Articular chondrocyte of knee joint (primary cell): ENCODE results near the gene CCDC15. TPM values are rescaled to one million over a fixed set of nuclear protein-coding genes. Genes with fewer than 3 reads are reported as not detected.

Experiments used
- total RNA-seq: library from RNA; depleted of rRNA; stranded (reverse); fragments of >200 nt; gene quantifications from 2 replicates; pipeline ENCODE4 v1.2.3, GENCODE V29; 2012

CCDC15 gene
- 2.2 and 3.4 TPM in 2 replicates for total RNA-seq

GRCh38 chr11:124953753-124954589 is at the start of gene CCDC15:
CCDC15 (plus strand) TSS chr11:124954202; CDS start chr11:124954733, 531 bp downstream.

GRCh38 chr11:124918950-124919349 is 35.1 kb upstream of the CCDC15 start, which contains the start of gene HEPN1:
HEPN1 (plus strand) TSS chr11:124919250.

GRCh38 chr11:124935548-124936514 is 18.2 kb upstream of the CCDC15 start, which contains the start of gene HEPACAM:
HEPACAM (minus strand) TSS chr11:124936047; CDS start chr11:124936006, 41 bp downstream.

GRCh38 chr11:125062931-125063428 is 109.0 kb downstream of the CCDC15 start, which contains the start of gene SLC37A2:
SLC37A2 (plus strand) TSS chr11:125063305; CDS start chr11:125063368, 63 bp downstream.

Other genes with a start within 250 kb of the CCDC15 start
- 0.39 and 0.65 TPM in 2 replicates for gene NRGN, start 214.3 kb upstream of the CCDC15 start, total RNA-seq
- not detected in 2 replicates for gene VSIG2, start 201.9 kb upstream of the CCDC15 start, total RNA-seq
- gene ESAM, start 191.9 kb upstream of the CCDC15 start, total RNA-seq: 0.13 and 0.54 TPM in 2 replicates
- 10.2 and 10.8 TPM in 2 replicates for gene MSANTD2, start 153.8 kb upstream of the CCDC15 start, total RNA-seq
- 4.4 and 4.9 TPM in 2 replicates for gene ROBO3, start 88.8 kb upstream of the CCDC15 start, total RNA-seq
- gene ROBO4, start 56.3 kb upstream of the CCDC15 start, total RNA-seq: 0.26 and 1.1 TPM in 2 replicates
- not detected in 2 replicates for gene HEPN1, start 35.0 kb upstream of the CCDC15 start, total RNA-seq
- gene HEPACAM, start 18.2 kb upstream of the CCDC15 start, total RNA-seq: not detected in 2 replicates
- 0.22 and 0.52 TPM in 2 replicates for gene SLC37A2, start 109.1 kb downstream of the CCDC15 start, total RNA-seq
- gene TMEM218, start 157.4 kb downstream of the CCDC15 start, total RNA-seq: 19.5 and 21.3 TPM in 2 replicates
- 4.4 and 4.6 TPM in 2 replicates for gene PKNOX2, start 210.5 kb downstream of the CCDC15 start, total RNA-seq